ENCODE measurements around the gene TXNRD1.
"Not testable (repeated sequence)": the region's sequence is repeated elsewhere in the genome, so short reads cannot be mapped to it uniquely, and the experiment has no call there.

The TXNRD1 gene

DNA sequence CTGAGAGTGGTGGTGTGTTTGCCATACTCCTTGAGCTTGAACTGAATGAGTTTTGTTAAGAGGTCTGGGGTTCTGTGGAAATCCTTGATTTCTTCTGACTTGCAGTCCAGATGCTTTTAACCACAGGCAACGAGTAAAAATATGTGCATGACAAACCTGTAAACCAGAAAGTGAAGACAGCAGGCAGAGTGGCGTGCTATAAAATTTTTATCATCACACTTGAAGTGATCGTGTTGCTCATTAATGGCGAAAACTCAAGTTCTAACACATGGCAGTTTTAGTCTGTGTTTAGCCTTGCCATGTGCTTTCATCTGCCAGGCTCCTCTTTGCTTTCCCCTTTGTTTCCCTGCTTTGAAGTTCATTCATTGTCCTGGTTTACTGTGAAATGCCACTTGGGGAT lies 28.0 kb downstream of the TXNRD1 start:
- no peak for DNase-seq

DNA sequence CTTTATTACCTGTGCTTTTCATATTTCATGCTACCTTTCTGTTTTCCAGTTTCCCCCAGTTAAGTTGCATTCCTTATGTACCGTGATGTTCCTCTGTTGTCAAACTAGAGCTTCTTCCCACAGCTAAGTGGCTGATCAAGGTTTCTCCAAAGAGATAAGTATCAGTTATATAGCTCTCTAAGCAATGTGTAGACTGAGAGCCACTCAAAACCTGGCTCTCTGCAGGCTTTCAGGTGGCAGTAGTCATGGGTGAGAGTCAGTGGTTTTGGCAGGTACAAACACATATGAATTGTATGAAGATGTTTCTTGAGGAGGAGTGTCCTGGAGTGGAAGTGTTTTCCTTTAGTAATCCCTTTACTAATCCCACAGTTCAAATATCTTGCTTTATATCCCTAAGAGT lies 28.4 kb downstream of the TXNRD1 start:
- DNase-seq = no peak

DNA sequence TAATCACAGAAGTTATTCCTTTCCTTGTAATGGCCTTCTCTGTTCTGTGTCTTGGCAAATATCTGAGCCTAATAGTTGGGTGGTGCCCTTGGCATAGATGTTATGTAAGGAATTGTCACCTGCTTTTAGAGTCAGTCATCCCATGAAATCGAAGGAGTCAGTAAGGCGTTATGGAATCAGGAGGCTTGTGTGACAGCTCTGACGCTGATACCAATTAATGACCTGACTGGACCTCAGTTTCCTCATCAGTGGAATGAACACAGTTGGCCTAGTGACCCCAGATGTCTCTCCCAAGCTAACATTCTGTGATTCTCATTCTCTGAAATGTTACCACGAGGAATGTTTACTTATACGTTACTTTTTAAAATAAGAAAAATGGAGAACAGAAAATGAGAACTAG lies 32.1 kb downstream of the TXNRD1 start:
- DNase-seq = no peak

DNA sequence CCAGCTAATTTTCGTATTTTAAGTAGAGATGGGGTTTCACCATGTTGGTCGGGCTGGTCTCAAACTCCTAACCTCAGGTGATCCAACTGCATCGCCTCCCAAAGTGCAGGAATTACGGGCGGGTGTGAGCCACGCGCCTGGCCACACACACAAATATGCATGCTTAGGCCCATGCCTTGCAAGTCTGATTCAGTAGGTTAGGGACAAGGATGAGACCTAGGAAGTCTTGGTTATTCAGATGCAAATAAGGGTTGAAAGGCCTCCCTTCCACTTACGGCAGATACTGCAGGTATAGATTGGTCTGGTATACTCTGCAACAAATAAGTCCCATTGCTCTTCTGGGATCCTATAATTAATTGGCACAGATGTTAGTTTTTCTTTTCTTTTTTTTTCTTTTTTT lies 32.9 kb downstream of the TXNRD1 start:
- DNase-seq = no peak

DNA sequence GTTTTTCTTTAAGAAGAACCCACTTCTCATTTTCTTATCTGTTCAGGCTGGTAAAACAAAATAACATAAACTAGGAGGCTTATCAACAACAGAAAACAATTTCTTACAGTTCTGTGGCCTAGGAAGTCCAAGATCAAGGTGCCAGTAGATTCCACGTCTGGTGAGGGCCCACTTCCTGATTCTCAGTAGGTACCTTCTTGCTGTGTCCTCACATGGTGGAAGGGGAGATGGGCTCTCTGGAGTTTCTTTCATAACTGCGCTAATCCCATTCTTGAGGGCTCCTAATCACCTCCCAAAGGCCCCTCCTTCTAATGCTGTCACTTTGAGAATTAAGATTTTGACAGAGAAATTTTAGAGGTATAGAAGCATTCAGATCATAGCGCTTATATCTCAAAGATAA lies 33.4 kb downstream of the TXNRD1 start:
- DNase-seq = no peak

DNA sequence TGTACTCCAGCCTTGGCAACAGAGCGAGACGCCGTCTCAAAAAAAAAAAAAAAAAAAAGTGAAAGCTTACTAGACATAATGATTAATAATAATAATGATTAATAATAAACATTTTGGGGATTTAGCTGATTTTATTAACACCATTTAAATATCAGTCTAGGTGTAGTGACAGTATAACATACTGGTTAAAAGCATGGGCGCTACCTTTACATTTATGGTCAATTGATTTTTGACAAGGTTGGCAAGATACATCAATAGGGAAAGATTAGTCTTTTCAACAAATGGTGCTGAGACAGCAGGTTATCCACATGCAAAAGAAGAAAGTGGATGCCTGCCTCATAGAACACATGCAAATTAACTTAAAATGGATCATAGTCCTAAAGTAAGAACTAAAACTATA lies 34.3 kb downstream of the TXNRD1 start:
- DNase-seq = no peak

DNA sequence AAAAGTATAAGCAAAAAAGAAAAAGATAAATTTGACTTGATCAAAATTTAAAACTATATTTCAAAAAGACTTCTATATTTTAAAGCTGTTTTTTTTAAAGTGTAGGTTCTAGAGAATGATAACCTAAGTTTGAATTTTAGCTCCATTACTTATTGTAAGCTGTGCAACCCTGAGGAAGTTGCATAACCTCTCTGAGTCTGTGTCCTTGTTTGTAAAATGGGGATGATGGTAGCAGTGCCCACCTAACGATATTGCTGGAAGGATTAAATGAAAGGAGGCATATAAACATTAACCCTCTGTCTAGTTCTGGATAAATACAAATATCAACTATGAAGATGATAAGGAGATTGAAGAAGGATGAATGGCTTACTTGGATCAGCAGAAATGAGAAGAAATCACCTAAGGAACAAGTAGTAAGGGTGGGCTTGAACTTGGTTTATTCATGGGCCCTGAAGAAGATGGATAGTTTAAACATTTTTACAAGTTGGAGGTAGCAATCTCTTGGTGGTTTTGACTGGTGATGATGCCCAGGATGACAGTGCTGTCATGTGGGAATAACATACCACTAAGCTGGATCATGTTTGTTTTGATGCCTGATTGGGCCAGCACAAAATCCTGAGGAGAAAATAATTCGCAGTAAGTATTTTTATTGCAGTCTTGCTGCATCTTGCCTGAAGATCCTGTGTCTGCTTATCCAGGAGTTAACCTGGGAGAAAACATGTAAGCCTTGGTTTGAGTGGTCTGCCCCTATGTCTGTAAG lies 35.0 kb downstream of the TXNRD1 start:
- DNase-seq = no peak

DNA sequence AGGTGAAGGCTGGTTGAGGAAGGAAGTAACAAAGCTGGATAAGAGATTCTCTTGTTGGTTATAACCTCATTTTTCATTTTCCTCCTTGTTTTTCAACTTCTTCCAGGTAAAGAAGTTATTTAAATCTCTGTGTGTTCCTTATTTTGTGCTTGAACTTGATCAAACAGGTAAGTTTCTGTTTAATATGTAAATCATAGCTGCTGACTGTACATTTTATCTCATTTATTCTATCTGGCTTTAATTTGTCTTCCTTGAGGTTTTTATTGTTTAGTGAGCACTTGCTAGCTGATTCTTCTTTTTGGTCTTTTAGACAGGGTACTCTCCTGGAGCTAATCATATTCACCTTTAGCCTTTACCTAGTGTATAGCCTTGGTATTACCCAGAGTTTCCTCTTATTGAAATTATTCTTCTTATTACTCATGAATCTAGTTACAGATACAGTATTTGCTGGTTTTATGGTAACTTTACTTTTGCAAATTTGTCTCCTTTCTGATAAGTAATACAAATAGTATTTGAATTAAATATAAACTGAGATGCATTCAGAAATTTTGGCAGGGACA lies 42.4 kb downstream of the TXNRD1 start:
- DNase-seq = no peak

DNA sequence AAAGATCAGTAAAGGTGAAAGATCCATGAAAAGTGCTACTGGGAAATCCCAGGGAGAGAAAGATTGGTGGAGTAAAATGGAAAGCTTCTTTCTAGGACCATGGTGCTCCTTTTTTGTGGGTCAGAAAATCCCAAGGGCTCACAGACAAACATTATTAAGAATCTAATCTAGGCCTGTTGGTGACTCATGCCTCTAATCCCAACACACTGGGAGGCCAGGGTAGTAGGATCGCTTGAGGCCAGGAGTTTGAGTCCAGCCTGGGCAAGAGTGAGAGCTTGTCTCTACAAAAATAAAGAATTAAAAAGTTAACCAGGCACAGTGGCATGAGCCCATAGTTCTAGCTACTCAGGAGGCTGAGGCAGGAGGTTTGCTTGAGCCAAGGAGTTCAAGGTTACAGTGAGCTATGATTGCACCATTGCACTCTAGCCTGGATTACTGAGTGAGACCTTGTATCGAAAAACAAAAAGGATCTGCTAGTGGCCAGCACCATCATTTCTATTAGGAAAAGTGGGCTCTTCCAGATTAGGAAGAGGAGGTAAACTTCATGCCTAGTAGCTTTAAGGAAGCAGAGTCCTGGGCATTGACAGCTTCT lies 43.0 kb downstream of the TXNRD1 start:
- no peak for DNase-seq

DNA sequence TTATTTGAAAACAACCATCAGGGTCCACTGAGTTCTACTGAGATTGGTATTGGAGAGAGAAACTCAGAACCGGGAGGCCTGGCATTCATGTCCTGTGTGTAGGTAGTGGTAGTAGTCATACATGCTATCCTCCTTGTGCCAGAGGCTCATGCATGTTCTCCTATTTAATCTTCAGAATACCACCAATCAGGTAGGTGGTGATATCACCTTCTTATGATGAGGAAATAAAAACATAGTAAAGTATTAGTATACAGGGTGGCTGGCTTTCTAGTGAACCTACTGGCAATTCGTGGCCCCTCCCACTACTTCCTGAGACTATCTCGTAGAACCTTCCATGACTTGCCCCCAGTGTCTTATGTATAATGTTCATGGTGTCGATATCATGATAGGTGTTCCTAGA lies 47.4 kb downstream of the TXNRD1 start:
- DNase-seq = no peak

DNA sequence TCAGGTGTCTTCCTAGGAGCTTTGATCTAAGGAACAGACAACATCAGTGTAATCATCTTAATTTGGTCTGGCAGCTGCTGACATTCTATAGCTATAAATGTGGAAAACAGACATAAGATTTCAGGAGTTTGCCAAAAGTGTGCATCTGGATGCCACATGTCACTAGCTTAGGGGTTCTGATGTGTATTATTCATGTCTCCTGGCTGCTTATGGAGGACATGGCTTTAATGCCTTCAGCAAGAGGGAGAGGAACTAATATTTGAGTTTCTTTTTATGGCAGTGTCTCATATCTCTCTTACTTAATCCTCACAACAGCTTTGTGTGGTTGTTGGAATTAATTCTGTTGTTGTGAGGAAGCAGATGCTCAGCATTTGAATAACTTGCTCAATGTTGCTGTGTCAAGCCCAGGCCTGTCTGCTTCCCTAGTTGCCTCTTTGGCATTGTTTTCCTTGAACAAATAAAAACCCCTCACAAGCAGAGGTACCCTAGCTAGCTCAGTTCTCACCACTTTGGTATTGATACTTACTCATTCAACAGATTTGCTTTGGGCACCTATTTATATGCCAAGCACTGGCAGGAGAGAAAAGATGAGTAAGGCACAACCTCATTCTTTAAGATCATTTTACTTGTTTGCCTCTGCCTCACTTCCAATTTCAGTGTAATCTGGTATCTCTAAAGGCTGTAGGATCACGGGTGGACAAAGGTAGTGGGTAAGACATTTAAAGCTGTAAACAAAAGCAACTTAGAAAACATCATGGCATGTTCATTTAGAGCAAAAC lies 48.2 kb downstream of the TXNRD1 start:
- no peak for DNase-seq

DNA sequence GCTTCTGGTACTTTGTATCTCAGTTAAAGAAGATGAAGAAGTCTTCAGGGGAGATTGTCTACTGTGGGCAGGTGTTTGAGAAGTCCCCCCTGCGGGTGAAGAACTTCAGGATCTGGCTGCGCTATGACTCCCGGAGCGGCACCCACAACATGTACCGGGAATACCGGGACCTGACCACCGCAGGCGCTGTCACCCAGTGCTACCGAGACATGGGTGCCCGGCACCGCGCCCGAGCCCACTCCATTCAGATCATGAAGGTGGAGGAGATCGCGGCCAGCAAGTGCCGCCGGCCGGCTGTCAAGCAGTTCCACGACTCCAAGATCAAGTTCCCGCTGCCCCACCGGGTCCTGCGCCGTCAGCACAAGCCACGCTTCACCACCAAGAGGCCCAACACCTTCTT lies 49.9 kb downstream of the TXNRD1 start:
- DNase-seq = not testable (repeated sequence)

DNA sequence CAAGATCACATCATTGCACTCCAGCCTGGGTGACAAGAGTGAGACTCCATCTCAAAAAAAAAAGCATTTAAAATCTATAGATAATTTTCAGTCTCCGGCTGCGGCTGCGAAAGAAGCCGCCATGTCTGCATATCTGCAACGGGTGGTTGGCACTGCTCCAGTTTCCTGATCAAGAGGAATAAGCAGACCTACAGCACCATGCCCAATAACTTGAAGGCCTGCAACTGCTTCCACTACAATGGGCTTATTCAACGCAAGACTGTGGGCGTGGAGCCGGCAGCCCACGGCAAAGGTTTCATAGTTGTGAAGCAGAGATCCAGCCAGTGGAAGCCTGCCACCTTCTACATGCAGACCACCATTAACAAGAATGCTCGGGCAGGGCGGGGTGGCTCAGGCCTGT lies 57.4 kb downstream of the TXNRD1 start:
- no peak for DNase-seq

DNA sequence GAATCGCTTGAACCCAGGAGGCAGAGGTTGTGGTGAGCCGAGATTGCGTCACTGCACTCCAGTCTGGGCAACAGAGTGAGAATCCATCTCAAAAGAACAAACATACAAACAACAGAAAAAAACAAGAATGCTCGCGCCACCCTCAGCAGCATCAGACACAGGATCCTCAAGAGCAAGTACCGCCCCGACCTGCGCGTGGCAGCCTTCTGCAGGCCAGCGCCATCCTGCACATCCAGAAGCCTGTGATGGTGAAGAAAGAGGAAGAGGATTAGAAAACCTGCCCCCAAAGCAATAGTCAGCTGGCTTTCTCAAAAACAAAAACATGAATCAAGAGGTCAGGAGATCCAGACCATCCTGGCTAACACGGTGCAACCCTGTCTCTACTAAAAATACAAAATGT lies 57.9 kb downstream of the TXNRD1 start:
- no peak for DNase-seq

DNA sequence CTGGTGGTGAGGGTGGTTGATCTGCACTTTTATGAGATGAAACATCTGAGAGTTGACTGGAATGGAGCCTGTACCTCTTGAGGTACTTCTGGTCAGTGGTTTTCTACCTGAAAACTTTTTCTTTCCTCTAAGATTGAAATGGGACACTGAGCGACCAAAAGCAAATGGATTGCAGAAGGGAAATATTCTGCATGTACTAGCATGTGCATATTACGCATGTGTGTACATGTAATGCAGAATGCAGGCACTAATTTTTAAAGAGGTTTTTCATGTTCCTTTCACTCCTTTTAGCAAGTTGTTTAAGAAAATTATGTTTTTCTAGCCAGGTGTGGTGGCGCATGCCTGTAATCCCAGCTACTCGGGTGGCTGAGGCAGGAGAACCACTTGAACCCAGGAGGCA lies 59.2 kb downstream of the TXNRD1 start:
- DNase-seq = no peak

DNA sequence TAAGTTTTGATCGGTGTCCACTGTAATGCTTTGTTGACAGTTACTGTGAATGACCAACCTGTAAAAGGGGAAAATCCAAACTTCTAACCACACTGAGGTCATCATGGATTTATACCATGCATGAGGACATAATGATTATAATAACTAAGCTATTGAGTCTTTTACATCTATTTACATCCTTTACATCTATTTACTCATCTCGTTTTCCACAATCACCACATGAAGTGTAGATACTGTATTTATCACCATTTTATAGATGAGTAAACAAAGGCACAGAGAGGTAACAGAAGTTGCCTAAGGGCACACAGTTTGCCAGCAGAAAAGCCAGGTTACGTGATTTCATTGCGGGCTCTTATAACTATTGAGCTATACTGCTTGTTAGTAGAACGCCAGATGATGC lies 60.1 kb downstream of the TXNRD1 start:
- no peak for DNase-seq

DNA sequence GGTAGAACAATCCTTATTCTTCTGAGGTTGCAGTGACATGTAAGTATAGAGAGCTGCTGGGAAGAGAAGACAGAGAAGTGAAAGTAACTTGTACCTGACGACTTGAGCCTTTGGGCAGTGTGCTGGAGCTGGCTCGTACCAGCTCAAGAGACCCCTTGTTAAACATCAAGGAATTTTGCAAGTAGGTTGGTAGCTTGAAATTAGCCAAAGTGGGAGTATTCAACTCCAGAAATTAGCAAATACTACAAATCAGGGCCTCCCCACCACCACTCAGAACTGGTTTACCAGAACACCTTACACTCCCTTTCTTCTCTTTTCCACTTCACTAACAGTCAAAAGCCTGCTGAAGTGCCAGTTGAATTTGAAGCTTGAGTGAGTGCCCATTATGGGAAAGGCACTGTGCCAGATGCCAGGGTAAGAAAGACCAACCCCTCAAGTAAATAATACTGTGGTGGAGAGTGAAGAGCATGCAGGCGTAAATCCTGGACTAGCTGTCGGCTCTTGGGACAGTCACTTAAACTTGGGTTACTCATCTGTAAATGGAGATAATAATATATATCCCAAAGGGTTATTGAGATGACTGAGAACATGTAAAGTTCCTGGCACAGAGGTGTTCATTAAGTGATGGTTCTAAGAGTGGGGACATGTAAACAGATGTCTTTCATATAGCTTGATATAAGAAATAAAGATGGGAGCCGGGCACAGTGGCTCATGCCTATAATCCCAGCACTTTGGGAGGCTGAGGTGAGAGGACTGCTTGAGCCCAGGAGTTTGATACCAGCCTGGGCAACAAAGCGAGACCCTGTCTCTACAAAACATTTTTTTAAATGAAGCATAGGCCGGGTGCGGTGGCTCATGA lies 60.9 kb downstream of the TXNRD1 start:
- no peak for DNase-seq

DNA sequence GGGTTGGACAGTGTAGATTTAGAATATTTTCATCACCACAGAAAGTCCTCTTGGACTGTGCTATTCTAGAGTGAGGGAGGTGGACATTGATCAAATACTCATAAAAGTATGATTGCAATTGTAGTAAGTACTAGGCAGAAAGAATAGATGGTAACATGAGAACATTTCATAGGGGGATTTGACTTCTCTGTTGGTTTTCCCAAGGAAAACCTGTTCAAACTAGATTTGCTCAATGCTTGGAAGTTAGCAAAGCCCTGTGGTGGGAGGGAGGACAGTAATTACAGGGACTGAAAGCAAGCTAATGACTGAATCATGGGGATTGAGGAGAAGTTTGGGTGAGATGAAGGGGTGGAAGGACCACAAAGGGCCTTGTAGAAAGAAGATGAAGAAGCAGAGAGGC lies 63.6 kb downstream of the TXNRD1 start:
- no peak for DNase-seq

DNA sequence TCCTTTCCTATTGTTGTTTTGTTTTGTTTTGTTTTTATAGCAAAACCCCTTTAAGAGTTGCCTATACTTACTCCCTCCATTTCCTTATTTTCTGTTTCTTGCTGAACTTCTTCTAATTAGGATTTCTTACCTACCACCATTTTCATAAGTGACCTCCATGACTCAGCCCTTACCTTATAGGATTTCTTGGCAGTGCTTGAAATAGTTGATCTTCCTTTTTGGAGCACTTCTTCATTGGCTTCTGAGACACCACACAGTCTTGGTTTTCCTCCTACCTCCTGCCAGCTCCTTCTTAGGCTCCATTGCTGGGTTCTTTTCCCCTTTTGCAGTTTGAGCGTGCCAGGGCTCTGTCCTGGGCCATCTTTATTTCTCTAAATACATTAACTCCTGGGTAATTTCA lies 64.5 kb downstream of the TXNRD1 start:
- DNase-seq = no peak

DNA sequence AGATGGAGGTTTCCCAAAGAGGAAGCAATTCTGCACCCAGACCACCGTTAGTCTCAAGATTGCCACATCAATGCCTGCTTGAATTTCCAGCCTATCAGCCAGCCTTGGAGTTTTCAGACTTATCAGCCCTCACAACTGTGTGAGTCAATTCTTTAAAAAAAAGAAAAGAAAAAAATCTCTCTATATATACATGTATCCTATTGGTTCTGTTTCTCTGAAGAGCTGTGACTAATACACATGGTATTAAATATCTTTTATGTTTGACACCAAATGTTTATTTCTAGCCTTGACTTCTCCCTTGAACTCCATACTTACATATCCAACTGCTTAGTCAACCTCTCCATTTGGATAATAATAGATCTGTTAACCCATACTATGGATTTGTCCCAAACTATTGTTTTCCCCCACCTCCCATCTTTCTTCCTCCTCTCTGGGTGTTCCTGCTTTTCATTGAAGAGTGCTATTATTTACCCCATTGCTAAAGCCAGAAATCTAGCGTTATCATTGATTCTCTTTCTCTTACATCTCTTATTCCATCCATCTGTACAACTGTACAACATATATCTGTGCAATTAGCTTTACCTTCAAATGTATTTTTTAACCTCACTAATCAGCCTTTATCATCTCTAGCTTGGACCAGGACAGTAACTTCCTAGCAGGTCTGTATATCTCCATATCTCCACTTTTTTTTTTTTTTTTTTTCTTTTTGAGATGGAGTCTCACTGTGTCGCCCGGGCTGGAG lies 65.3 kb downstream of the TXNRD1 start:
- no peak for DNase-seq

DNA sequence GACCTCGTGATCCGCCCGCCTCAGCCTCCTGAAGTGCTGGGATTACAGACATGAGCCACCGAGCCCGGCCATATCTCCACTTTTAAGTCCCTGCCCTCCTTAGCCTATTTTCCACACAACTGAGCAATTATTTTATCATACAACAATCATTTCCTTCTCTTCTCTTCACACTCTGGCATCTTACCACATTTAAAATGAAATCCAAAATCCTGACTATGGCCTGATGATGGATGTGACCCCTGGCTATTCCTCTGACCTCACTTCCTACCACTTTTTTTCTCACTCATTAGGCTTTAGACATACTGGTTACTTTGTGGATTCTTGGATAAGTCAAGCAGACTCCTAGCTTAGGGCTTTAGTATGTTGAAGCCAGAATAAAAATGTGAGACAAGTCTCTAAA lies 66.1 kb downstream of the TXNRD1 start:
- DNase-seq = no peak

DNA sequence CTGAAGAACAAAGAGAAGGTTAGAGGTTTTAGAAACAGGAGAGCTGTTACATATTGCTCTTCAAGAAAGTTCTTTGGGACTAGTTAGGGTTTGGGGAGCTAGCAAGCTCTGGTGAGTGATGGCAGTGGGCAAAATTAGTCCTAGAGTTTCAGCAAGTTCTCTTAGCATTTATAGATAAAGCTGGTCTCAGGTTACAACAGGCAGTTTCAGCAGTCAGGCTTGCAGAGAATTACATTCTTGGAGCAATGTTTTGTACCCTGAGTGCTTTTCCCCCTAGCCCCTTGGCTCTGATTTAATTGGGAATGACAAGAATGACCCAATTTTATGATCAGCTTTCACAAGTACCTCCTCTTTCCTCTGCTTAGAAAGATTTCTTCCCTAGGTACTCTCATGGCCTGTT lies 66.5 kb downstream of the TXNRD1 start:
- no peak for DNase-seq
